ENCODE measurements around the gene MARVELD1. TPM values are rescaled to one million over a fixed set of nuclear protein-coding genes. Genes with fewer than 3 reads are reported as not detected.

The MARVELD1 gene
- total and polyA plus RNA-seq, 2 of the 4 experiments (the other 2 are of a cell fraction), result 12.0 to 68.1 TPM

GRCh38 chr10:97732052-97732359, 18.5 kb downstream of the MARVELD1 start:
- ChIA-PET CTCF (interaction anchor here (1.1 to 3.6 kb wide), 3 partner anchors 23 to 40 kb away, joined by 3 to 17 read pairs (median 7); no protein-coding TSS in a partner anchor), POLR2A (ENCODE audit: unreplicated experiment) (no interaction called here)
- no peak overlapping the region for H2BK120ac ChIP-seq (ENCODE audit: low read depth, low read length)
- H3K18ac ChIP-seq (ENCODE audit: low read depth, low read length), result no peak overlapping the region
- no peak overlapping the region for H2AK9ac ChIP-seq (replicated peaks; ENCODE audit: low read depth, low read length, poor library complexity)
- dilution Hi-C loops (cut with HindIII; ENCODE audit: low sequenced_read_pairs, unreplicated experiment), result no loop called here
- peaks cover 3% of the 10 kb centered on the region; the same call in 1 of the 2 replicates for H3K9me1 ChIP-seq (ENCODE audit: insufficient read depth, low read length)
- 0 out of 4 replicates have a peak, but pooled peaks cover 0 to 3% of the 10 kb centered on the region in 2 experiments for H3K79me1 ChIP-seq (ENCODE audit: low read depth in 1 of 2, low read length in 2 of 2)
- H2AK5ac ChIP-seq (ENCODE audit: low read depth, low read length), result no peak overlapping the region
- H3K27me3 ChIP-seq (ENCODE audit: control insufficient read depth, insufficient read depth, low read length), result no peaks in the 10 kb centered on the region
- H4K5ac ChIP-seq (ENCODE audit: low read depth, low read length), result no peak overlapping the region
- H3K14ac ChIP-seq (replicated peaks; ENCODE audit: low read depth, low read length), result no peak overlapping the region
- no peak overlapping the region for H3K4me3 ChIP-seq (ENCODE audit: insufficient read depth, low read depth, low read length)
- no peak overlapping the region for H4K8ac ChIP-seq (ENCODE audit: low read depth in 2 of 2, low read length in 2 of 2)
- no peak overlapping the region for H2AFZ ChIP-seq (replicated peaks; ENCODE audit: low read length, poor library complexity)
- H3K4ac ChIP-seq (ENCODE audit: low read depth, low read length), result no peak overlapping the region
- in situ Hi-C loops (cut with MboI; ENCODE audit: low sequenced_read_pairs), result loop anchor here (5.0 to 10.0 kb wide), 2 partner anchors 55 to 157 kb away; partner anchors contain the start of gene ANKRD2
- TF ChIP-seq ELK1 (IDR thresholded peaks at IDR 0.05; ENCODE audit: borderline replicate concordance, low read depth, low read length), result no peak
- TF ChIP-seq USF2 (IDR thresholded peaks at IDR 0.05; ENCODE audit: low read depth, low read length), result no peak
- no peak for TF ChIP-seq FOS (IDR thresholded peaks at IDR 0.05; ENCODE audit: low read depth, low read length)
- TF ChIP-seq POLR2A (IDR thresholded peaks at IDR 0.05; ENCODE audit: low read depth, low read length), result 0 out of 2 replicates have a peak, but pooled peaks have one; percentile 0
- no peak for TF ChIP-seq SMC3 (IDR thresholded peaks at IDR 0.05; ENCODE audit: low read depth, low read length)
- TF ChIP-seq CHD1 (IDR thresholded peaks at IDR 0.05; ENCODE audit: low read depth, low read length), result no peak
- H3K9me3 ChIP-seq (ENCODE audit: control insufficient read depth, insufficient read depth, low read length), result no peaks in the 10 kb centered on the region
- no peak overlapping the region for H2BK15ac ChIP-seq (ENCODE audit: low read depth, low read length)
- H2BK5ac ChIP-seq (ENCODE audit: low read depth, low read length, poor library complexity, severe bottlenecking), result no peak overlapping the region
- H4K91ac ChIP-seq (ENCODE audit: insufficient read depth, low read depth, low read length), result no peak overlapping the region
- no peaks in the 10 kb centered on the region for H4K20me1 ChIP-seq (ENCODE audit: insufficient read depth, low read length)
- no peak overlapping the region for H3K23ac ChIP-seq (ENCODE audit: low read depth, low read length)
- intact Hi-C loops (cut with micrococcal nuclease), result loop anchor here (5.0 kb wide), 1 partner anchor 160 kb away; the partner anchor contains the start of gene ANKRD2
- no peaks in the 10 kb centered on the region for H3K36me3 ChIP-seq (ENCODE audit: control insufficient read depth, insufficient read depth, low read length)
- no peak overlapping the region for H3K56ac ChIP-seq (ENCODE audit: extremely low read depth, insufficient read depth, low read length)
- ATAC-seq (ENCODE audit: low read depth), result no peak
- WGBS, 2 experiments (ENCODE audit: extremely low coverage in 2 of 2, insufficient read length in 1 of 2), result no CpG with 5 or more reads among the region's 4 CpGs
- DNase-seq, result no peak
- H3K9ac ChIP-seq (ENCODE audit: low read depth, low read length), result no peak overlapping the region
- H3K27ac ChIP-seq (ENCODE audit: insufficient read depth, low read length), result no peak overlapping the region
- H2BK20ac ChIP-seq (ENCODE audit: low read depth, low read length), result no peak overlapping the region
- no TSS peak for BruUV-seq (replicated peaks)
- H3K4me2 ChIP-seq (ENCODE audit: low read depth, low read length), result no peak overlapping the region
- H3K4me1 ChIP-seq (ENCODE audit: control insufficient read depth, insufficient read depth, low read length), result peaks cover 2% of the 10 kb centered on the region; the same call in 1 of the 2 replicates

All from IMR-90 (cell line).